Suprapubic skin (tissue), 4 donors: ENCODE measurements around the gene C11orf68. TPM values are rescaled to one million over a fixed set of nuclear protein-coding genes. Genes with fewer than 3 reads are reported as not detected.

Experiments used
- DNase-seq, 2 donors: peaks; one replicate each; pipeline ENCODE4 v3.0.0-alpha.2; 2019; ENCODE audit warnings: low spot score in 2 of 2
- H3K27ac ChIP-seq: fragments of 200-600 bp; sonication (generic); one replicate; pipeline ENCODE4 v1.5.1; 2019
- H3K27me3 ChIP-seq: fragments of 200-600 bp; sonication (generic); one replicate; pipeline ENCODE4 v1.5.1; 2019
- H3K36me3 ChIP-seq: fragments of 200-600 bp; sonication (generic); one replicate; pipeline ENCODE4 v1.5.1; 2019
- H3K4me1 ChIP-seq: fragments of 200-600 bp; sonication (generic); one replicate; pipeline ENCODE4 v1.5.1; 2019
- H3K4me3 ChIP-seq: fragments of 200-600 bp; sonication (generic); one replicate; pipeline ENCODE4 v1.5.1; 2019; ENCODE audit warnings: mild to moderate bottlenecking
- H3K9me3 ChIP-seq: fragments of 200-600 bp; sonication (generic); one replicate; pipeline ENCODE4 v1.5.1; 2019
- CTCF ChIP-seq, 2 donors: fragments of 200-600 bp in 1 of 2; fragments of 450-650 bp in 1 of 2; sonication (generic) in 1 of 2; IDR thresholded peaks; one replicate each; pipeline ENCODE4 v1.5.1; 2016 to 2019; ENCODE audit warnings: antibody characterized with exemption in 2 of 2, mild to moderate bottlenecking in 1 of 2, moderate library complexity in 1 of 2
- EP300 ChIP-seq: sonication (generic); formaldehyde crosslinking; IDR thresholded peaks from one replicate; pipeline ENCODE4 v1.6.1; 2017; ENCODE audit warnings: antibody characterized with exemption
- POLR2A ChIP-seq, 2 donors: fragments of 450-650 bp; IDR thresholded peaks; one replicate each; pipeline ENCODE4 v1.6.1; 2017; ENCODE audit warnings: antibody characterized with exemption in 2 of 2, mild to moderate bottlenecking in 2 of 2, moderate library complexity in 2 of 2
- POLR2AphosphoS5 ChIP-seq, 3 donors: sonication (generic); formaldehyde crosslinking; IDR thresholded peaks; one replicate each; pipeline ENCODE4 v1.6.1; 2017; ENCODE audit warnings: antibody characterized with exemption in 3 of 3
- WGBS: methylation state at CpG from one replicate; pipeline ENCODE4 v1.1.5; 2018; 5-methylcytosine and 5-hydroxymethylcytosine counted together
- total RNA-seq, 4 donors: library from RNA; depleted of rRNA; stranded (reverse); fragments of >200 nt; gene quantifications; one replicate each; pipeline ENCODE4 v1.1.0, GENCODE V29; 2016

Gene C11orf68
- total RNA-seq, 4 donors from 2014 or later = 17.4 to 21.6 (median 19.5) TPM

- Histone ChIP-seq H3K27ac (peak overlapping the region; percentile 95), H3K27me3 (no peaks in the 10 kb centered on the region), H3K4me3 (peak overlapping the region; percentile 65), H3K9me3 (no peaks in the 10 kb centered on the region), H3K36me3 (no peaks in the 10 kb centered on the region), H3K4me1 (peaks cover 66% of the 10 kb centered on the region)
- TF ChIP-seq EP300 = no peak
- TF ChIP-seq CTCF (IDR thresholded peaks at IDR 0.05) = no peak
- TF ChIP-seq POLR2AphosphoS5 (IDR thresholded peaks at IDR 0.05) = no peak
- TF ChIP-seq POLR2A (IDR thresholded peaks at IDR 0.05) = no peak
- DNase-seq = peak in 1 of 2 donors; percentile 78
- WGBS = 14% methylated on average over 31 of the region's 57 CpGs
Measured at GRCh38 chr11:65891219-65892136, 27.4 kb downstream of the C11orf68 start.

- no peaks in the 10 kb centered on the region for H3K9me3 ChIP-seq
- TF ChIP-seq EP300 (no peak), CTCF (IDR thresholded peaks at IDR 0.05) (no peak), POLR2AphosphoS5 (IDR thresholded peaks at IDR 0.05) (peak in 1 of 3 donors; percentile 6), POLR2A (IDR thresholded peaks at IDR 0.05) (peak in 1 of 2 donors; percentile 91)
- WGBS = under 1% methylated on average over 30 of the region's 94 CpGs
- H3K4me3 ChIP-seq = peak within 1 kb of the TSS; percentile 65
- no peaks in the 10 kb centered on the region for H3K27me3 ChIP-seq
- peak; percentile 99 for DNase-seq
- H3K36me3 ChIP-seq = peaks cover 3% of the 10 kb centered on the region
- peak within 1 kb of the TSS; percentile 95 for H3K27ac ChIP-seq
- peaks cover 66% of the 10 kb centered on the region for H3K4me1 ChIP-seq
Measured at GRCh38 chr11:65890324-65891218, 28.3 kb downstream of the C11orf68 start, which contains the start of gene CCDC85B. CCDC85B (plus strand) TSS chr11:65890673; CDS start chr11:65890784, 111 bp downstream.

- Histone ChIP-seq H3K4me3 (peak within 1 kb of the TSS; percentile 65), H3K27me3 (no peaks in the 10 kb centered on the region), H3K4me1 (peaks cover 55% of the 10 kb centered on the region), H3K36me3 (peaks cover 20% of the 10 kb centered on the region), H3K9me3 (no peaks in the 10 kb centered on the region), H3K27ac (peak within 1 kb of the TSS; percentile 95)
- DNase-seq = peak; percentile 99
- peak; percentile 75 to 95 for TF ChIP-seq CTCF (IDR thresholded peaks at IDR 0.05)
- peak in 1 of 2 donors; percentile 49 for TF ChIP-seq POLR2A (IDR thresholded peaks at IDR 0.05)
- TF ChIP-seq EP300 = no peak
- peak in 2 of 3 donors; percentile 68 to 96 for TF ChIP-seq POLR2AphosphoS5 (IDR thresholded peaks at IDR 0.05)
- WGBS = 0% methylated on average over 26 of the region's 57 CpGs
Measured at GRCh38 chr11:65888163-65888814, 30.6 kb downstream of the C11orf68 start, which contains the start of gene FIBP. FIBP (minus strand) TSS chr11:65888471; CDS start chr11:65888418, 53 bp downstream.

- peaks cover 50% of the 10 kb centered on the region for H3K4me1 ChIP-seq
- H3K27me3 ChIP-seq = no peaks in the 10 kb centered on the region
- no peaks in the 10 kb centered on the region for H3K9me3 ChIP-seq
- H3K4me3 ChIP-seq = peak overlapping the region; percentile 65
- TF ChIP-seq EP300 (no peak), POLR2AphosphoS5 (IDR thresholded peaks at IDR 0.05) (no peak), CTCF (IDR thresholded peaks at IDR 0.05) (no peak), POLR2A (IDR thresholded peaks at IDR 0.05) (no peak)
- peak overlapping the region; percentile 95 for H3K27ac ChIP-seq
- peaks cover 25% of the 10 kb centered on the region for H3K36me3 ChIP-seq
- 3% methylated on average over 23 of the region's 23 CpGs for WGBS
- no peak for DNase-seq
Measured at GRCh38 chr11:65887723-65888162, 31.1 kb downstream of the C11orf68 start.
